ENCODE measurements around the gene ERC1.

Gene ERC1

GRCh38 chr12:990661-991349, at the start of gene ERC1:
ERC1 (plus strand) TSS chr12:991223; CDS start chr12:1027904, 36,681 bp downstream.
- FAIRE-seq, result no peak

- no peak for FAIRE-seq
Observed at GRCh38 chr12:943051-943450, 48.0 kb upstream of the ERC1 start.

- no peak for FAIRE-seq
Observed at GRCh38 chr12:944211-944610, 46.8 kb upstream of the ERC1 start.

GRCh38 chr12:946212-946611, 44.8 kb upstream of the ERC1 start:
- no peak for FAIRE-seq

- no peak for FAIRE-seq
Observed at GRCh38 chr12:946631-947030, 44.4 kb upstream of the ERC1 start.

GRCh38 chr12:948238-948637, 42.8 kb upstream of the ERC1 start:
- FAIRE-seq, result no peak

- FAIRE-seq, result peak; percentile 97
Observed at GRCh38 chr12:949453-950191, 41.4 kb upstream of the ERC1 start, which contains the start of gene RAD52. RAD52 (minus strand) TSS chr12:949694; CDS start chr12:933058, 16,636 bp downstream.

- FAIRE-seq, result no peak
Observed at GRCh38 chr12:951176-951575, 39.8 kb upstream of the ERC1 start.

- no peak for FAIRE-seq
Observed at GRCh38 chr12:953776-954175, 37.2 kb upstream of the ERC1 start.

GRCh38 chr12:954741-955140, 36.3 kb upstream of the ERC1 start:
- no peak for FAIRE-seq

- no peak for FAIRE-seq
Observed at GRCh38 chr12:955939-956338, 35.1 kb upstream of the ERC1 start.

- no peak for FAIRE-seq
Observed at GRCh38 chr12:958588-959123, 32.4 kb upstream of the ERC1 start.

GRCh38 chr12:966724-967123, 24.3 kb upstream of the ERC1 start:
- FAIRE-seq, result no peak

GRCh38 chr12:967641-968040, 23.4 kb upstream of the ERC1 start:
- no peak for FAIRE-seq

GRCh38 chr12:968545-968944, 22.5 kb upstream of the ERC1 start:
- FAIRE-seq, result no peak

GRCh38 chr12:969821-970220, 21.2 kb upstream of the ERC1 start:
- no peak for FAIRE-seq

- FAIRE-seq, result no peak
Observed at GRCh38 chr12:971991-972390, 19.0 kb upstream of the ERC1 start.

- FAIRE-seq, result no peak
Observed at GRCh38 chr12:974271-974862, 16.7 kb upstream of the ERC1 start.

- no peak for FAIRE-seq
Observed at GRCh38 chr12:976644-977043, 14.4 kb upstream of the ERC1 start.

- no peak for FAIRE-seq
Observed at GRCh38 chr12:977156-977555, 13.9 kb upstream of the ERC1 start.

GRCh38 chr12:979349-979748, 11.7 kb upstream of the ERC1 start:
- FAIRE-seq, result no peak

- no peak for FAIRE-seq
Observed at GRCh38 chr12:981176-981828, 9.7 kb upstream of the ERC1 start.

GRCh38 chr12:981961-982360, 9.1 kb upstream of the ERC1 start:
- no peak for FAIRE-seq

Data from A204.1 (cell line).